Measurements from ENCODE around the gene TRAF4. TPM values are rescaled to one million over a fixed set of nuclear protein-coding genes. Genes with fewer than 3 reads are reported as not detected.

The TRAF4 gene
- total and polyA plus RNA-seq, 9 of the 15 experiments (the other 6 are each of a cell fraction or from before 2014, with no cell fraction given): 2.4 to 147 (median 72.4) TPM

- TF ChIP-seq MEF2D (tag; conservative IDR thresholded peaks at IDR 0.05; ENCODE audit: low read depth) (no peak), CEBPZ (IDR thresholded peaks at IDR 0.05; ENCODE audit: borderline replicate concordance, low read depth, low read length) (no peak), ZNF280A (IDR thresholded peaks at IDR 0.05; ENCODE audit: low read depth, partially characterized antibody) (no peak), PYGO2 (tag; IDR thresholded peaks at IDR 0.05) (no peak), SIN3B (IDR thresholded peaks at IDR 0.05; ENCODE audit: low read depth) (no peak), ZNF175 (CRISPR knock-in tag; IDR thresholded peaks at IDR 0.05; ENCODE audit: low read depth) (peak; percentile 55; the same call in 1 of the 2 replicates), MYNN (IDR thresholded peaks at IDR 0.05) (no peak), MYNN (CRISPR knock-in tag; IDR thresholded peaks at IDR 0.05) (no peak), MTA2 (IDR thresholded peaks at IDR 0.05; ENCODE audit: low read depth) (no peak), CREM (IDR thresholded peaks at IDR 0.05; ENCODE audit: low read depth) (peak; percentile 4; the same call in 1 of the 2 replicates), GATAD2B (IDR thresholded peaks at IDR 0.05; ENCODE audit: borderline replicate concordance) (no peak), STAT5A (IDR thresholded peaks at IDR 0.05; ENCODE audit: borderline replicate concordance, low read length) (no peak), ASH1L (IDR thresholded peaks at IDR 0.05; ENCODE audit: borderline replicate concordance, low read depth, partially characterized antibody) (no peak), IRF9 (tag; IDR thresholded peaks at IDR 0.05) (no peak), SLC30A9 (CRISPR knock-in tag; IDR thresholded peaks at IDR 0.05) (no peak), JUND (IDR thresholded peaks at IDR 0.05; ENCODE audit: borderline replicate concordance, low read depth, low read length) (no peak), JUND (tag; IDR thresholded peaks at IDR 0.05; ENCODE audit: borderline replicate concordance, low read depth, low read length) (no peak), KLF1 (tag; IDR thresholded peaks at IDR 0.05) (no peak), FOXA3 (CRISPR knock-in tag; conservative IDR thresholded peaks at IDR 0.05 in 1 of 2, IDR thresholded peaks at IDR 0.05 in 1 of 2) (no peak), FOXK1 (CRISPR knock-in tag; IDR thresholded peaks at IDR 0.05; ENCODE audit: borderline replicate concordance) (no peak), NR4A1 (CRISPR knock-in tag; IDR thresholded peaks at IDR 0.05) (no peak), NR4A1 (tag; IDR thresholded peaks at IDR 0.05) (no peak), ZBTB43 (CRISPR knock-in tag; IDR thresholded peaks at IDR 0.05) (no peak)
Measured at GRCh38 chr17:28711723-28712031, 32.1 kb upstream of the TRAF4 start, which contains the start of gene PROCA1 (continued).

Data from K562 (cell line).